Measurements from ENCODE around the gene PKNOX1. TPM values are rescaled to one million over a fixed set of nuclear protein-coding genes. Genes with fewer than 3 reads are reported as not detected.
"Not testable (repeated sequence)": the region's sequence is repeated elsewhere in the genome, so short reads cannot be mapped to it uniquely, and the experiment has no call there.

The PKNOX1 gene
- total and polyA plus RNA-seq, 2 of the 13 experiments (the other 11 are each of a cell fraction or from before 2014, with no cell fraction given), result 7.9 to 16.2 TPM

DNA sequence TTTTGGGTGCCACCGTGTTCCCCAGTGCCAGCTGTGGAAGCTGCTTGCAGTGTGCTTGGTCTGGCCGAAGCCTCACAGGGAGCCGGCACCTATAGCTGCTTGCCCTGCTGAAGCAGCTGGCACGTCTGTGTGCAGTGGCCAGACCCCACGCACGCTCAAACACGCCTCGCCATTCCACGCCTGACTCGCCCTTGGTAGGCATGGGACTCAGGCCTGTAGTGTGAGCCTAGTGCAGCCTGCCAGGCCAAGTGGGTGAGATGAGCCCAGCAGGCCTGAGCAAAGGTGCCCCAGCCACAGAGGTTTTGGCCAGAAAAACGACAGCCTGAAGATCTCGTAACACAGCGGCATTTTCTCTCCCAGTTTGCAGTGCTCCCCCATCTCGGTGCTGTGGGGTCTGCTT lies 68.9 kb downstream of the PKNOX1 start:
- H3K27me3 ChIP-seq (ENCODE audit: control insufficient read depth in 1 of 2, insufficient read depth in 2 of 2, low read length in 2 of 2); H3K9me3 ChIP-seq (ENCODE audit: low read length); H3K9ac ChIP-seq (ENCODE audit: insufficient read depth, low read depth, low read length); H3K4me1 ChIP-seq (ENCODE audit: insufficient read depth, low read length); H3K4me2 ChIP-seq (ENCODE audit: low read depth, low read length); BruUV-seq (replicated peaks); H3K79me2 ChIP-seq (ENCODE audit: insufficient read depth, low read length); H2AFZ ChIP-seq (ENCODE audit: low read length); ATAC-seq; in situ Hi-C loops (cut with HindIII; ENCODE audit: extremely low pct_ligation_motif_present, low pct_unique_long_range_greater_than_20kb); H3K36me3 ChIP-seq (replicated peaks in 1 of 2; ENCODE audit: control insufficient read depth in 1 of 2, insufficient read depth in 2 of 2, low read length in 2 of 2); POLR2A ChIA-PET; H4K20me1 ChIP-seq (ENCODE audit: insufficient read depth, low read length); CTCF ChIA-PET (ENCODE audit: low intra/inter-chr PET ratio, low total read pairs); H3K4me3 ChIP-seq (replicated peaks in 1 of 3; ENCODE audit: insufficient read depth in 1 of 3, low read depth in 2 of 3, low read length in 3 of 3); DNase-seq (ENCODE audit: low spot score); FAIRE-seq; intact Hi-C loops (cut with micrococcal nuclease; ENCODE audit: unreplicated experiment); H3K27ac ChIP-seq (ENCODE audit: extremely low read length, insufficient read depth, low read length): not testable (repeated sequence)
- 80% methylated on average over 4 of the region's 14 CpGs for WGBS (ENCODE audit: low lambda C conversion rate)

DNA sequence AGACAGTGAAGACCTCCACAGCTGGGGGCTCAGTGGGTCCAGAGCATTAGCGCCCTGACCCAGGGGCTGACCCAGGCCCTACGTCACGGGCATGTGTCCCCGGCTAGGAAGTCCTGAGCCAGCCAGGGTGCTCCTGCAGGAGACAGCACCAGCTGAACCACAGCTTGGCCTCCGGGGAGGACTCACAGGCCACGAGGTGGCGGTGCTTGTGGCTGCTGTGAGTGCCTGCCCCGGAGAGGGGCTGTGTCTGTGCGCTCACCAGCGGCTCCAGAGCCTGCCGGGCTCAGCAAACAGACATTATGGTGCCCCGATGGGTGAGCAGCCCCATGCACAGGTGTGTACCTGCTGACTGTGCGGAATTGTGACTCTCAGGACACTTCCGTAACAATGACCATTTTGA lies 70.2 kb downstream of the PKNOX1 start:
- intact Hi-C loops (cut with micrococcal nuclease; ENCODE audit: unreplicated experiment); H3K9ac ChIP-seq (ENCODE audit: insufficient read depth, low read depth, low read length); H3K27me3 ChIP-seq (ENCODE audit: control insufficient read depth in 1 of 2, insufficient read depth in 2 of 2, low read length in 2 of 2); H3K27ac ChIP-seq (ENCODE audit: extremely low read length, insufficient read depth, low read length); H3K4me3 ChIP-seq (replicated peaks in 1 of 3; ENCODE audit: insufficient read depth in 1 of 3, low read depth in 2 of 3, low read length in 3 of 3); H3K9me3 ChIP-seq (ENCODE audit: low read length); H2AFZ ChIP-seq (ENCODE audit: low read length); H3K4me1 ChIP-seq (ENCODE audit: insufficient read depth, low read length); H3K36me3 ChIP-seq (replicated peaks in 1 of 2; ENCODE audit: control insufficient read depth in 1 of 2, insufficient read depth in 2 of 2, low read length in 2 of 2); H3K4me2 ChIP-seq (ENCODE audit: low read depth, low read length); BruUV-seq (replicated peaks); H4K20me1 ChIP-seq (ENCODE audit: insufficient read depth, low read length); POLR2A ChIA-PET; in situ Hi-C loops (cut with HindIII; ENCODE audit: extremely low pct_ligation_motif_present, low pct_unique_long_range_greater_than_20kb); H3K79me2 ChIP-seq (ENCODE audit: insufficient read depth, low read length); CTCF ChIA-PET (ENCODE audit: low intra/inter-chr PET ratio, low total read pairs); TF ChIP-seq NR2F6 (IDR thresholded peaks at IDR 0.05): not testable (repeated sequence)
- FAIRE-seq, result peak; percentile 81
- DNase-seq (ENCODE audit: low spot score), result peak; percentile 4
- ATAC-seq, result peak; percentile 86
- WGBS (ENCODE audit: low lambda C conversion rate), result no CpG with 5 or more reads among the region's 14 CpGs
- TF ChIP-seq NR2F6 (CRISPR knock-in tag; IDR thresholded peaks at IDR 0.05) (0 out of 2 replicates have a peak, but pooled peaks have one; percentile 18), STAG1 (CRISPR knock-in tag; IDR thresholded peaks at IDR 0.05) (peak; percentile 60), ZNF263 (CRISPR knock-in tag; IDR thresholded peaks at IDR 0.05) (peak; percentile 95), RAD21 (CRISPR knock-in tag; IDR thresholded peaks at IDR 0.05) (0 out of 2 replicates have a peak, but pooled peaks have one; percentile 39), SAP130 (CRISPR knock-in tag; IDR thresholded peaks at IDR 0.05; ENCODE audit: low read depth) (peak; percentile 36), ZNF768 (CRISPR knock-in tag; IDR thresholded peaks at IDR 0.05) (peak; percentile 16; the same call in 1 of the 2 replicates)
- TF ChIP-seq, protein P1, sequence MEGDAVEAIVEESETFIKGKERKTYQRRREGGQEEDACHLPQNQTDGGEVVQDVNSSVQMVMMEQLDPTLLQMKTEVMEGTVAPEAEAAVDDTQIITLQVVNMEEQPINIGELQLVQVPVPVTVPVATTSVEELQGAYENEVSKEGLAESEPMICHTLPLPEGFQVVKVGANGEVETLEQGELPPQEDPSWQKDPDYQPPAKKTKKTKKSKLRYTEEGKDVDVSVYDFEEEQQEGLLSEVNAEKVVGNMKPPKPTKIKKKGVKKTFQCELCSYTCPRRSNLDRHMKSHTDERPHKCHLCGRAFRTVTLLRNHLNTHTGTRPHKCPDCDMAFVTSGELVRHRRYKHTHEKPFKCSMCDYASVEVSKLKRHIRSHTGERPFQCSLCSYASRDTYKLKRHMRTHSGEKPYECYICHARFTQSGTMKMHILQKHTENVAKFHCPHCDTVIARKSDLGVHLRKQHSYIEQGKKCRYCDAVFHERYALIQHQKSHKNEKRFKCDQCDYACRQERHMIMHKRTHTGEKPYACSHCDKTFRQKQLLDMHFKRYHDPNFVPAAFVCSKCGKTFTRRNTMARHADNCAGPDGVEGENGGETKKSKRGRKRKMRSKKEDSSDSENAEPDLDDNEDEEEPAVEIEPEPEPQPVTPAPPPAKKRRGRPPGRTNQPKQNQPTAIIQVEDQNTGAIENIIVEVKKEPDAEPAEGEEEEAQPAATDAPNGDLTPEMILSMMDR (CRISPR knock-in tag; IDR thresholded peaks at IDR 0.05), result peak; percentile 40
